BLaER1 treated with 17β-estradiol and CSF1 and Interleukin-3, amounts not matched to agents 10 nM and 100 nM (cell line): ENCODE data around the gene OCEL1.

ENCODE experiments used
- H3K27ac ChIP-seq, 11 experiments: shearing (Covaris generic); formaldehyde crosslinking; 2 replicates each; pipeline ENCODE4 v1.8.1; 2022
- H3K27me3 ChIP-seq, 11 experiments: shearing (Covaris generic); formaldehyde crosslinking; 2 replicates each; pipeline ENCODE4 v1.8.1; 2022
- H3K36me3 ChIP-seq, 11 experiments: shearing (Covaris generic); formaldehyde crosslinking; 2 replicates each; pipeline ENCODE4 v1.8.1; 2022
- H3K4me1 ChIP-seq, 10 experiments: shearing (Covaris generic); formaldehyde crosslinking; 2 replicates each; pipeline ENCODE4 v1.8.1; 2022
- H3K4me2 ChIP-seq, 11 experiments: shearing (Covaris generic); formaldehyde crosslinking; 2 replicates each; pipeline ENCODE4 v1.8.1; 2022
- H3K4me3 ChIP-seq, 10 experiments: shearing (Covaris generic); formaldehyde crosslinking; 2 replicates each; pipeline ENCODE4 v1.8.1; 2022
- H3K9ac ChIP-seq, 11 experiments: shearing (Covaris generic); formaldehyde crosslinking; 2 replicates each; pipeline ENCODE4 v1.8.1; 2022
- H3K9me3 ChIP-seq, 11 experiments: shearing (Covaris generic); formaldehyde crosslinking; replicated peaks in 1 of 11; 2 replicates each; pipeline ENCODE4 v1.8.1; 2022
- H4K20me1 ChIP-seq, 11 experiments: shearing (Covaris generic); formaldehyde crosslinking; 2 replicates each; pipeline ENCODE4 v1.8.1; 2022
- Cebpa-rat ChIP-seq, 11 experiments: shearing (Covaris generic); IDR thresholded peaks; 2 replicates each; pipeline ENCODE4 v1.8.1; 2022

Gene OCEL1

DNA sequence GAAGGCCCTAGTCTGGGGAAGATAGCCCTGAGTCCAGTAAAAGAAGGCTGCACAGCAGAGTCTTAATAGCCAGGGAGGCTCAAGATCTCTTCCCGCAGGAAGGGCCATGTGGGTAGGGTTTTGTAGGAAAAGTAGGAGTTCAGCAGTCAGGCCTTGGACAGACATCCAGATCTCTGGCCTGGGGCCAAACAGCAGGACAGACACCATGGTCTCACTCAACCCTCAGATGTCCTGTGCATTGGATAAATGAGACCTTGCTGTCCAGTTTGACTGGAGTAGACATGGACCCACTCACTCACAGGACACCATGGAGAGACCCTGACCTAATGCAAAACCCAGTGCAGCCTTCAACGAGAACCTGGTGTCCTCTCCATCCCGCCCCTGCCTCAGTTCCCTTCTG lies 3.9 kb downstream of the OCEL1 start:
- Histone ChIP-seq H3K27me3 (no peaks in the 10 kb centered on the region), H3K9me3 (no peaks in the 10 kb centered on the region)

DNA sequence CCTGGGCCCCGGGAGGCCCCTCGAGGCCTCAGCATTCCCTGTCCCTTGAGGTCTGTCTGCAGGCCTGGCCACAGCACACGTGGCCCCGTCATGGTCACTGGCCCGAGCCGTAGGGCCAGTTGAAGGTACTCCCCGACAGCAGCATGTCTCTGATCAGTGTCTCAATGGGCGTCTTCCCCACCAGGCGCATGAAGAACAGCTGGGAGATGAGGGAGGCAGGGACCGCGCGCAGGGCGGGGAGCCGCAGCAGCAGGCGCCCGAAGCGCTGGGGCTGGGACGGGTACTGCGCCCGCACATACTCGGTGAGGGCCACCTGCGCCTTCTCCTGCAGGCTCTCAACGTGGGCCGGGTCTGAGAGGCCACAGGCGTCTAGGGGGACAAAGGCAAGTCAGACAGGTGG lies 6.2 kb downstream of the OCEL1 start:
- Histone ChIP-seq H4K20me1 (peaks cover 0 to 73% (median 25%) of the 10 kb centered on the region in 11 experiments; a peak in 16 of 22 replicates), H3K27ac (no peak overlapping the region), H3K4me1 (peaks cover 23 to 47% (median 39%) of the 10 kb centered on the region in 10 experiments), H3K9ac (peak overlapping the region in 1 of 11 experiments; percentile 25; a peak in 1 of 22 replicates), H3K9me3 (no peaks in the 10 kb centered on the region), H3K4me2 (no peak overlapping the region), H3K27me3 (no peaks in the 10 kb centered on the region), H3K36me3 (peaks cover 32 to 61% (median 50%) of the 10 kb centered on the region in 11 experiments), H3K4me3 (no peak overlapping the region)
- TF ChIP-seq Cebpa-rat (IDR thresholded peaks at IDR 0.05), result no peak

More for the DNA sequence above, 3.9 kb downstream of the OCEL1 start:
- peaks cover 32 to 61% (median 50%) of the 10 kb centered on the region in 11 experiments for H3K36me3 ChIP-seq
- H3K27ac ChIP-seq, result no peak overlapping the region
- H3K9ac ChIP-seq, result no peak overlapping the region; a peak in 1 of 22 replicates
- H4K20me1 ChIP-seq, result peaks cover 0 to 67% (median 22%) of the 10 kb centered on the region in 11 experiments; a peak in 15 of 22 replicates
- no peak for TF ChIP-seq Cebpa-rat (IDR thresholded peaks at IDR 0.05)
- no peak overlapping the region for H3K4me3 ChIP-seq
- H3K4me2 ChIP-seq, result peak overlapping the region in 2 of 11 experiments; percentile 11 to 25; a peak in 1 of 22 replicates
- peaks cover 21 to 45% (median 38%) of the 10 kb centered on the region in 10 experiments for H3K4me1 ChIP-seq

DNA sequence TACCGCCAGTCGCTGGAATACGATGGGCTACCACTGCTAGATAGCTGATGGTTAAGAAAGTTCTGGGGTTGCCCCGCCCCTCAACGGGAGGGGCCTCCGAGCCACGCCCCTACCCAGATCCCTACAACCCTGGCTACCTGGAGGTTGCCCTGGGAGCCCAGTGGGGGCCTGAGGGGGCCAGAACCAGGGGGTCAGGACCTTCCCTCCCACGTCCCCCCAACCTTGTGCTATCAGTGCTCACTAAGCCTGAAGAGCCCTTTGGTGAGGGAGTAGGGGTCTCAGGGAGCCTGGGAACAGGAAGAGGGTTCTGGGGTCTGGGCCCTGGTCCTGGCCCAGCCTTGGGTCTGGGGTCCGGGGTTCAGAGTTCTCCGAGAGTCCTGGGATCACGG lies 8.9 kb downstream of the OCEL1 start:
- Histone ChIP-seq H3K27me3 (no peaks in the 10 kb centered on the region), H3K9me3 (no peaks in the 10 kb centered on the region), H3K9ac (peak overlapping the region; percentile 62 to 80 (median 71)), H3K36me3 (peaks cover 40 to 68% (median 58%) of the 10 kb centered on the region in 11 experiments), H4K20me1 (peaks cover 0 to 60% (median 25%) of the 10 kb centered on the region in 11 experiments; a peak in 16 of 22 replicates), H3K4me1 (peaks cover 21 to 36% (median 27%) of the 10 kb centered on the region in 10 experiments), H3K4me2 (peak overlapping the region; percentile 85 to 99 (median 96)), H3K27ac (peak overlapping the region in 10 of 11 experiments; percentile 4 to 71 (median 50); a peak in 21 of 22 replicates), H3K4me3 (peak overlapping the region; percentile 52 to 77 (median 65))
- no peak for TF ChIP-seq Cebpa-rat (IDR thresholded peaks at IDR 0.05)

DNA sequence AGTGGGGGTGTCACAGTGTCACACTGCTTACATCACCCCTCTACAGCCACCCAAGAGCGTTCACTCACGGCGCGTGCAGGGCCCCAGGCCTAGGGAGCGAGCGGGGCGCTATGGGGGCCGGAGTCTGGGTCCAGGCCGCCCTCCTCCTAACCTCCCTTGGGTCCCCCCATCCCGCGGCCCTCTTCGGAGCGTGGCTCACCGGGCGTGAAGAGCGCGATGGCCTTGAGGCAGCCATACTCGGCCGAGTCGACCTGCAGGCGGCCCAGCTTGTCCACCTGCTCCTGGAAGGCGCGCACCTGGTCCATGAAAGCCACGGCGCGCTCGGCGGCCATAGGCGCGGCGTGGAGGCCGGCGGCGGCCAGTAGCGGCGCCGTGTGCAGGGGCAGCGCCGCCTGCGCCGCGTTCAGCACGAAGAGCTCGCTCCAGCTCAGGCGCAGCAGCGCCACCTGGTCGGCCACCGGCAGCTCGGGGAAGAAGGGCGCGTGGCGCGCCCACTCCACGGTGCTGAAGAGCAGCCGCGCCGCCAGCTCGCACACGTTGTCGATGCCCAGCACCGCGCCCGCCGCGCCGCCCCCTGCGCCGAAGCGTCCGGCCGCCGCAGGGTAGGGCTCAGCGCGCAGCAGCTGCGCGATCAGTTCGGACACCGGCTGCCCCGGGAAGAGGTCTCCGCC lies 9.4 kb downstream of the OCEL1 start:
- Histone ChIP-seq H3K9ac (peak overlapping the region; percentile 62 to 80 (median 71)), H3K36me3 (peaks cover 35 to 68% (median 58%) of the 10 kb centered on the region in 11 experiments), H3K4me1 (peaks cover 21 to 40% (median 26%) of the 10 kb centered on the region in 10 experiments), H3K4me2 (peak overlapping the region; percentile 85 to 99 (median 96)), H3K9me3 (no peaks in the 10 kb centered on the region), H3K4me3 (peak overlapping the region; percentile 52 to 77 (median 65)), H3K27ac (peak overlapping the region in 10 of 11 experiments; percentile 4 to 71 (median 50); a peak in 21 of 22 replicates), H3K27me3 (no peaks in the 10 kb centered on the region), H4K20me1 (peaks cover 3 to 60% (median 27%) of the 10 kb centered on the region in 11 experiments; a peak in 18 of 22 replicates)
- TF ChIP-seq Cebpa-rat (IDR thresholded peaks at IDR 0.05), result no peak

DNA sequence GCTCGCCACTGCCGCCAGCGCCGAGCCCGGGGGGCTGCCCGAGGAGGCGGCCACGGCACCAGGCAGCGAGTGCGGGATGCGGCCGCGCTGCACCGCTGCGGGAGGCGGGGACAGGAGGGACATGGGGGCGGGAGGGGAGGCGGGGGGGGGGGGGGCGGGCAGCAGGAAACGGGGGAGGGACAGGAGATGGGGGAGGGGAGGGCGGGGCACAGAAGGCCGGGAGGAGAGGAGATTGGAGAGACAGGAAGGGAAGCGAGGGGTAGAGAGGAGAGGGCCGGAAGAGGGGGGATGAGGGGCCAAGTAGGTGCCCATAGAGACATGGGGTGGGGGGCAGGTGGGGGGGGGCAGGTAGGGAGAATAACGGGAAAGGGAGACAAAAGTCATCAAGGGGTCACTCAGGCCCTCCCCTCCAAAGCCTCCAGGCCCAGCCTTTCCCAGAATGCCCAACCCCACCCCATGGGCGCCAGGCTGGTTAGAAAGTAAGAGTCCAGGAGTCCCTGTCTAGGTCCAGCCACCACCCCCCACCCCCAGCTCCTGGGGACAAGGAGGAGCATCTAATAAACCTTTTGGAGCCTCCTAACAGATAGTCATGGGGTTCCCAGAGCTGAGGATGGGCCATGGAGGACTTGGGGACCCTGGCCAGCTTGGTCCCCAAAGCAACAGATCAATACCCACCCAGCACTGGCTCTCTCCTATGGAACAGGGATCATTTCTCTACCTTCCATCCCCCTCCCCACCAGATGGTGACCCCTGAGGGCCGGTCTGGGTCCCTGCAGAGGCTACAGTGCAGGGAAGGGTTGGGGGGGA lies 10.1 kb downstream of the OCEL1 start:
- TF ChIP-seq Cebpa-rat (IDR thresholded peaks at IDR 0.05), result no peak
- Histone ChIP-seq H3K4me2 (peak overlapping the region; percentile 85 to 99 (median 96)), H3K9ac (peak overlapping the region; percentile 62 to 80 (median 71); a peak in 20 of 22 replicates), H3K4me3 (peak overlapping the region; percentile 52 to 77 (median 65)), H3K9me3 (no peaks in the 10 kb centered on the region), H3K27ac (peak overlapping the region in 10 of 11 experiments; percentile 4 to 71 (median 50); a peak in 16 of 22 replicates), H3K27me3 (no peaks in the 10 kb centered on the region), H3K36me3 (peaks cover 27 to 67% (median 58%) of the 10 kb centered on the region in 11 experiments), H4K20me1 (peaks cover 11 to 60% (median 34%) of the 10 kb centered on the region in 11 experiments; a peak in 20 of 22 replicates), H3K4me1 (peaks cover 21 to 45% (median 27%) of the 10 kb centered on the region in 10 experiments)

DNA sequence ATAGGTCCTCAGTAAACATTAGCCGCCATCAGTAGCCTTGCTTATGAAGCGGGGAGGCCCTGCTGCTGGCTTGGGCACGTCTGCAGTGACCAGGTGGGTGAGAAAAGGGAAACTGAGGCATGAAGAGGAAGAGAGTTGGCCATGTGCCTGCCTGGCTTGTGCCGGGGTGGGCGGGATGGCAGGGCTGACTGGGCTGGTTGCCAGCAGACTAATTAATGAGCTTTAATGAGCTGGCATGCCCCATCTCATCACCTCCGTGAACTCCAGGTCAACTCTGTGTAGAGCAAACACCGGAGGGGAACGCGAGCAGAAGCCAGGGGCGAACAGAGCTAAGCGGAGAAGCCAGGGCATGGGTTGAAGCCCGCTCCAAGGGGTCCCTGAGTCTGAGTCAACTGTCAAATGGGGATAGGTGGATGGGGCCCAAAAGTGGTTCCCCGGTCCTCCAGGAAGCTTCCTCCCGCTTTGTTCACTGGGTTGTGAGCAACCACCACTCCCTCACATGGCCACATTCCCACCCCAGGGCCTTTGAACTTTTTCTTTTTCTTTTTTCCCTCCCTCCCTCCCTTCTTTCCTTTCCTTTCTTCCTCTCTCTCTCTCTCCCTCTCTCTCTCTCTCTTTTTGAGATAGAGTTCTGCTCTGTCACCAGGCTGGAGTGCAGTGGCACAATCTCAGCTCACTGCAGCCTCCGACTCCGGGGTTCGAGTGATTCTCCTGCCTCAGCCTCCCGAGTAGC lies 11.0 kb downstream of the OCEL1 start:
- H3K4me3 ChIP-seq, result peak overlapping the region in 2 of 10 experiments; percentile 48 to 52; a peak in 2 of 20 replicates

DNA sequence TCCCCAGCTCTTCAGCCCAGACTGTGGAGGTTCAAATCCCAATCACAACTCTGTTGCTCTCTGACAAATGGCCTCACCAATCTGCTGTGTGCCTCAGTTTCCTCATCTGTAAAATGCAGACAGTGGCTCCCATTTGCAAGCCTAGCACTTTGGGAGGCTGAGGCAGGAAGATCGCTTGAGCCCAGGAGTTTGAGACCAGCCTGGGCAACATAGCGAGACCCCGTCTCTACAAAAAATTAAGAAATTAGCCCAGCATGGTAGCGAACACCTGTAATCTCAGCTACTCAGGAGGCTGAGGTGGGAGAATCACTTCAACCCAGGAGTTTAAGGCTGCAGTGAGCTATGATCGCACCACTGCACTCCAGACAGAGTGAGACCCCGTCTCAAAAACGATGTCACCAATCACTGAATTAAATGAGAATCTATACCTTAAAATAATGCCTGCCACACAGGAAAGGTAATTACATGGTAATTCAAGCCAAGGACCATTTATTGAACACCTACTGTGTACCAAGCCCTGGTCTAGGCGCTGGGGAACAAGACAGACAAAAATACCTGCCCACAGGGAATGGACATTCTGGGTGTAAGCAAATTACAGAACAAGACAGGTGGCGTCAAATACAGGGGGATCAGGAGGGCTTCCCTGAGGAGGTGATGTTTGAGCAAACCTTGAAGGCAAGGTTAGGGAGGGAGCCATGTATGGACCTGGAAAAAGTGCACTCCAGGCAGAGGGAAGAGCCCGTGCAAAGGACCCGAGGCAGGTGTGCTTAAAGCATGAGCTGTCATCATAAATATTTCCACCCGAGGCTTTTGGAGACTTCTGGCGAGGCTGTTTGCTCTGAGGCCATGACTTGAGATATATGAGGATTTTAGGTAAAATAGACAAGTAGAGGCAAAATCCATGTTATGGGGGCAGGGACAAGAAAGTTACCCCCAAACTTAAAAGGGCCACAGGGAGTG lies 12.0 kb downstream of the OCEL1 start:
- TF ChIP-seq Cebpa-rat (IDR thresholded peaks at IDR 0.05), result no peak
- Histone ChIP-seq H3K9ac (no peak overlapping the region), H3K4me1 (peaks cover 37 to 64% (median 44%) of the 10 kb centered on the region in 10 experiments), H3K36me3 (peaks cover 10 to 52% (median 42%) of the 10 kb centered on the region in 11 experiments), H3K27ac (no peak overlapping the region), H3K9me3 (no peaks in the 10 kb centered on the region), H3K27me3 (no peaks in the 10 kb centered on the region), H3K4me3 (no peak overlapping the region), H4K20me1 (peaks cover 29 to 60% (median 42%) of the 10 kb centered on the region in 11 experiments; a peak in 21 of 22 replicates), H3K4me2 (peak overlapping the region in 1 of 11 experiments; percentile 24; a peak in 2 of 22 replicates)

More for the DNA sequence above, 11.0 kb downstream of the OCEL1 start:
- peaks cover 26 to 53% (median 34%) of the 10 kb centered on the region in 10 experiments for H3K4me1 ChIP-seq
- no peaks in the 10 kb centered on the region for H3K27me3 ChIP-seq
- no peak overlapping the region for H3K27ac ChIP-seq
- peak overlapping the region; percentile 41 to 86 (median 54); a peak in 19 of 22 replicates for H3K4me2 ChIP-seq
- peaks cover 19 to 63% (median 52%) of the 10 kb centered on the region in 11 experiments for H3K36me3 ChIP-seq
- no peak for TF ChIP-seq Cebpa-rat (IDR thresholded peaks at IDR 0.05)
- H4K20me1 ChIP-seq, result peaks cover 19 to 60% (median 39%) of the 10 kb centered on the region in 11 experiments; a peak in 20 of 22 replicates
- 0 out of 22 replicates have a peak overlapping the region, but pooled peaks of 1 of the 11 experiments have one; percentile 4 for H3K9ac ChIP-seq
- no peaks in the 10 kb centered on the region for H3K9me3 ChIP-seq
